Measurements from ENCODE around the gene NXPE3.

The NXPE3 gene

DNA sequence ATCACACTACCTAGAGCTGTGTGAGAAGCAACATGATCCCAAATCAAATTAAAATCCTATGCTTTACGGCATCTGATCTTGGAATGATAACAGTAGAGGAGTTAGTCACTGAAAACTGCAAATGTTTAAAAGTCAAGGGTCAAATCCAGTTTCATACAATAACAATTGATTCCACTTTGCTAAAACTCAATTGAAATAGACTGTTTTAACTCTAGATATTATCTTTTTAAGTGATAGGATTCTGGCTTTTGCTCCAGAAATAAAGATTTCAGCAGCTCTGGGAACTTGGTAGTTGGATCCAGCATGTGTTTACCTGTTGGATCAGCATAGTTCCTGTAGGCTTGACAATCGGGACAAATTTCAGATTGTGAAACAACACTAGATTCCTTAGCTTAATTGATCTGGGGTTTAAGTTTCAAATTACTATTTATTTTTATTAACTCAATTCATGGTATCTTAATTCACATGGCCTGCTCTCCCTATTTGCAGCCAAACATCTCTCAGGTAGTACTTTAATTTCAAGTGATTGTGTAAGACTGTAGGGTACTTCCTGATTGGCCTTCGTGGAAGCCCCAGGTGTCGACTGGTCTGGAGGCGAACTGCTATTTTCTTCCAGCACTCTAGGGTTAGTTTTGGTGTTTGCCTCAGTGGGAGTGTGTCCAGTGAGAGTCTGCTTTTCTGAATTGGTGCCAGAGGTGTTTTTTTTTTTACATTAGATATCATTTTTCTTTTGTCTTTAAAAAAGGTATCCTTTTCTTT, 86.9 kb downstream of the NXPE3 start:
- no peak overlapping the region for H3K4me3 ChIP-seq (ENCODE audit: low read depth, low read length)
- DNase-seq (ENCODE audit: low read depth): no peak

DNA sequence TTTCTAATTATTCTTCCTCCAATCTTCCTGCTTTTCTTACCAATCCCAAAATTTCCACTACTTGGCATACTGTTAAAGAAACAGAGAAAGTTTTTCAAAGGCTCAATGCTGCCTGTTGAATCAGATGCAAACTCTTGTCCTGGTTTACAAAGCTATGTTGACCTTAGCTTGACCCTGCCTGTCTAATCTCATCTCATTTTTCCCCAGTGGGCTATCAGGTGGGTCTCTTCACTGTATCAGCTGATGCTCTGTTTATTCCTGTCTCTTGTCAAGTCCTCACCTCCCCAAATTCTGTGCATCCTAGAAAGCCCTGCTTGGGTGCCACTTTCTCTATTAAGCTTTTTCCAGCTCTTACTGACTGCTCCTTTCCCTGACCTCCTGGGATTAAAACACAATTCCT, 88.5 kb downstream of the NXPE3 start:
- no peak for DNase-seq (ENCODE audit: low read depth)
- no peak overlapping the region for H3K4me3 ChIP-seq (ENCODE audit: low read depth, low read length)

DNA sequence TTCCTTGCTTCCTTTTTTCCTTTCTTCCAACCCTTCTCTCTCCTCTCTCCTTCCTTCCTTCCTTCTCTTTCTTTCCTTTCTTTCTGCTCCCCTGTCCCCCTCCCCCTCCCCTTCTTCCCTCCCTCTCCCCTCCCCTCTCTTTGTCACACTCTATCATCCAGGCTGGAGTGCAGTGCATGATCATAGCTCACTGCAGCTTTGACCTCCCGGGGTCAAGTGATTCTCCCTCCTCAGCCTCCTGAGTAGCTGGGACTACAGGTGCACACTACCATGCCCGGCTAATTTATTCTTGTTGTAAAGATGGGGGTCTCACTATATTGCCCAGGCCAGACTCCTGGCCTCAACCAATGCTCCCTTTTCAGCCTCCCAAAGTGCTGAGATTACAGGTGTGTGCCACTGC, 89.0 kb downstream of the NXPE3 start:
- no peak for DNase-seq (ENCODE audit: low read depth)
- no peak overlapping the region for H3K4me3 ChIP-seq (ENCODE audit: low read depth, low read length)

DNA sequence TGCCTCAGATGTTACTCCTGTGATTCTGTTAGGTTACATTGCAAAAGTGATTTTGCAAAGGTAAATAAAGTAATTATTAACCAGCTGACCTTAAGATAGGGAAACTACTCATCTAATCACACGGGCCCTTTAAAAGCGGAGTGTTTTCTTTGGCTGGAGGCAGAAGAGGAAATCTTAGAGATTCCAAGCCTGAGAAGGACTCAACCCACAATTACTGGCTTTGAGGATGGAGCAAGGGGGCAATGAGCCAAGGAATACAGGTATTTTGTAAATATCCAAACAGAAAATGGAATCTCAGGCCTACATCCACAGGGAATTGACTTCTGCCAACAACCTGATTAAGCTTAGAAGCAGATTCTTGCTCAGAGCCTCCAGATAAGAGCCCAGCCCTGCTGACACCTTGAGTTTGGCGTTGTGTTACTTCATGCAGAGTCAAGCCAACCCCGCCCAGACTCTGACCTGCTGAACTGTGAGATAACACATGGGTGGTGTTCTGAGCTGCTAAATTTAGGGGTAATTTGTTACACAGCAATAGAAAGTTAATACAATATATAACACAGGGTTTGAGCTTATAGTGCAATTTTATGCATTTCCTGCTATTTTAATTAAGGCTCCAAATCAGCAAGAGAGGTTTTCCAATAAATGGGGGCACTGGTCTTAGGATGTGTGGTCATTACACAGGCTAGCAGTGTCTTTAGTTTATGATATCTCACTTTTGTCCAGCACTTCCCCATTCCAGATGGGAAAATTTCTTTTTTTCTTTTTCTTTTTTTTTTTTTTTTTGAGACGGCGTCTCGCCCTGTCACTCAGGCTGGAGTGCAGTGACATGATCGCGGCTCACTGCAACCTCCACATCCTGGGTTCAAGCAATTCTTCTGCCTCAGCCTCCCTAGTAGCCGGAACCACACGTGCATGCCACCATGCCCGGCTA, 89.8 kb downstream of the NXPE3 start:
- no peak overlapping the region for H3K4me3 ChIP-seq (ENCODE audit: low read depth, low read length)
- peak; percentile 39 for DNase-seq (ENCODE audit: low read depth)

DNA sequence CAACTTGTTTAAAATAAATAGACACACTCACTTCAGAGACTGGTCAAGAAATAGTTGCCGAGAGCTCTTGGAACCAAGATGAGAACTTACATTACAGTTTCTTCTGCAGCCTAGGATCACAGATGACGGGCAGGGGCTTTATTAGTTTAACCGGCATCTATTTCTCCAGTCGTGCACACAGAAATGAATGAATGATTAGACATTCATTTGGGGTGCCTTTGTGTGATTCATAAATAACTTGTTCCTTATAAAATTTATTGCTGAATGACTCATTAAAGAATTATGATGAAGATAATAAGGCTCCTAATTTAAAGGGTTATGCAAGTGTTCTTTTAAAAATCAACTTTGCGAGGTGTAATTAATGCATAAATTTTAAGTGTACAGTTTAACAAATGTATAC, 91.1 kb downstream of the NXPE3 start:
- DNase-seq (ENCODE audit: low read depth): no peak
- no peak overlapping the region for H3K4me3 ChIP-seq (ENCODE audit: low read depth, low read length)

DNA sequence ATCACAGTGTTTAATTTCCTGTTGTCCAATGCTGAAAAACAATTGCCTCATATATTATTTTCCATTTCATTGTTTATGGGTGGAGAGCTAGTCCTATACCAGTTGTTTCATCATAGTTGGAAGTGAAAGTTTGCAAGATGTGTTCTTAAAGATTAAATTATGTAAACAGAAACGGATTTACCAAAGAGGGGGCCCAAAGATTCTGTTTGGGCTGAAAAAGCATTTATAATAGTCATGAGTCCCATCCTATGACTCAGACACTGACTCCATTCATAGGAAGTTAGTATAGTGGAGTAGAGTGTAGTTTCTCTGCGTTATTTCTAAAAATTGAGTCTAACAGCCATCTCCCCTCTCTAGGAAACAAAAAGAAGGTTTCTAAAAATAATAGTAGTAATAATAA, 94.6 kb downstream of the NXPE3 start:
- H3K4me3 ChIP-seq (ENCODE audit: low read depth, low read length): no peak overlapping the region
- peak; percentile 25 for DNase-seq (ENCODE audit: low read depth)

DNA sequence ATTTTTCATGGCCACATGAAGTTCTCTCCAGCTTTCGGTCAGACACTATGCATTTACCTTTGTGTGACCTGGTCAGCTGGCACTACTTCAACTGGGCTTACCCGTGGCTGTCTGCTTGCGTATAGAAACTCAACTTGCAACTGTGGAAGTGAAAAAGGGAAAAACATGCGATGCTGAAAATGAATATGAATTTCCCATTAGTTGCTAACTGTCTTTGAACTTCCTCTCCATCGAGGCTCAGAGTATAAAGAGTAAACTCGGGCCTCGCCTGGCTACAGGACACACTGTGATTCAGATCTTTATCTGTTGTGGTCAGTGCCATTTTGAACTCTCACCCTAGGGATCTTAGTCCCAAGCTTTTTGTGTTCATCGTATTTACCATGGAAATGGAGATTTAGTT, 97.1 kb downstream of the NXPE3 start:
- no peak for DNase-seq (ENCODE audit: low read depth)
- no peak overlapping the region for H3K4me3 ChIP-seq (ENCODE audit: low read depth, low read length)

All from skeletal muscle cell (primary cell).